HepG2 (cell line): Measurements from ENCODE around the gene CFAP46. TPM values are rescaled to one million over a fixed set of nuclear protein-coding genes. Genes with fewer than 3 reads are reported as not detected.
A peak's percentile ranks its signal among the peaks of the same experiment; 100 is the strongest.

ENCODE experiments used
- ATAC-seq: fragments of 200-7000 bp; cut with Tn5 transposase; 3 replicates; pipeline ENCODE4 v1.9.1; 2020; ENCODE audit warnings: mild to moderate bottlenecking, moderate library complexity
- BruUV-seq: library from RNA; stranded (reverse); fragments of 400-500 nt; replicated peaks from 2 replicates; lab custom pipeline; 2021; lab: Mats Ljungman, UMichigan
- CTCF ChIA-PET: fragments of 300-600 bp; formaldehyde crosslinking; extraction: SDS; loops from one replicate; lab custom pipeline; 2021; ENCODE audit warnings: low total read pairs, inconsistent platforms, low intra/inter-chr PET ratio; lab: Yijun Ruan, JAX
- POLR2A ChIA-PET: fragments of 350-600 bp; sonication (Branson Sonifier 250); formaldehyde crosslinking; loops from one replicate; lab custom pipeline; 2020; ENCODE audit warnings: antibody characterized with exemption, inconsistent platforms; lab: Yijun Ruan, JAX
- DNase-seq: peaks from one replicate; pipeline ENCODE4 v3.0.0-alpha.2; 2015; ENCODE audit warnings: low spot score
- FAIRE-seq: peaks from 3 replicates; lab custom pipeline; 2011; peaks lifted over from hg19 to GRCh38; lab: Jason Lieb, UNC
- H2AFZ ChIP-seq: one replicate; pipeline ENCODE4 v1.6.1; 2011; ENCODE audit warnings: low read length, inconsistent platforms
- H3K27ac ChIP-seq: fragments of 300-600 bp; 3 replicates; pipeline ENCODE4 v1.8.0; 2011; ENCODE audit warnings: mixed run types, mild to moderate bottlenecking, mixed read lengths, low read length, inconsistent platforms; ENCODE audit not compliant: insufficient read depth; ENCODE audit errors: extremely low read length
- H3K27me3 ChIP-seq, 2 experiments: fragments of 200-600 bp in 1 of 2; 2 replicates in 1 of 2; 3 replicates in 1 of 2; pipeline versions ENCODE4 v1.6.0 to v1.8.0; 2011; ENCODE audit warnings: low read length in 2 of 2, mild to moderate bottlenecking in 2 of 2, moderate library complexity in 2 of 2, inconsistent platforms in 1 of 2; ENCODE audit not compliant: insufficient read depth in 2 of 2, control insufficient read depth in 1 of 2
- H3K36me3 ChIP-seq, 2 experiments: fragments of 200-600 bp in 1 of 2; replicated peaks in 1 of 2; 2 replicates in 1 of 2; 3 replicates in 1 of 2; pipeline versions ENCODE4 v1.5.1 to v1.8.0; 2011; ENCODE audit warnings: low read length in 2 of 2, inconsistent platforms in 1 of 2; ENCODE audit not compliant: insufficient read depth in 2 of 2, control insufficient read depth in 1 of 2
- H3K4me1 ChIP-seq: 2 replicates; pipeline ENCODE4 v1.5.1; 2012; ENCODE audit warnings: low read length, inconsistent platforms; ENCODE audit not compliant: insufficient read depth
- H3K4me2 ChIP-seq: 2 replicates; pipeline ENCODE4 v1.6.0; 2011; ENCODE audit warnings: low read depth, low read length, inconsistent platforms
- H3K4me3 ChIP-seq, 3 experiments: fragments of 200-600 bp in 1 of 3; sonication (generic), shearing (Covaris generic) in 1 of 3; replicated peaks in 1 of 3; 2 replicates each; pipeline ENCODE4 v1.5.1; 2011 to 2016; ENCODE audit warnings: low read length in 3 of 3, inconsistent platforms in 2 of 3, low read depth in 2 of 3, mild to moderate bottlenecking in 2 of 3, control low read depth in 1 of 3, mixed read lengths in 1 of 3; ENCODE audit not compliant: insufficient read depth in 1 of 3
- H3K79me2 ChIP-seq: one replicate; pipeline ENCODE4 v1.6.1; 2011; ENCODE audit warnings: low read length, inconsistent platforms; ENCODE audit not compliant: insufficient read depth
- H3K9ac ChIP-seq: 2 replicates; pipeline ENCODE4 v1.6.0; 2011; ENCODE audit warnings: mild to moderate bottlenecking, low read depth, low read length, inconsistent platforms; ENCODE audit not compliant: insufficient read depth
- H3K9me3 ChIP-seq: 2 replicates; pipeline ENCODE4 v1.5.1; 2012; ENCODE audit warnings: mild to moderate bottlenecking, low read length
- H4K20me1 ChIP-seq: 2 replicates; pipeline ENCODE4 v1.6.0; 2011; ENCODE audit warnings: inconsistent platforms, mild to moderate bottlenecking, low read length, moderate library complexity; ENCODE audit not compliant: insufficient read depth
- CTCF ChIP-seq: sonication (generic); formaldehyde crosslinking; IDR thresholded peaks from 2 replicates; pipeline ENCODE4 v1.5.0; 2020; ENCODE audit warnings: mild to moderate bottlenecking, missing genetic modification reagents, moderate library complexity
- HOMEZ ChIP-seq: IDR thresholded peaks from 2 replicates; pipeline ENCODE4 v1.6.1; 2016; ENCODE audit warnings: low read depth
- JUN ChIP-seq: sonication (generic); formaldehyde crosslinking; IDR thresholded peaks from 2 replicates; pipeline ENCODE4 v1.4.0; 2020; ENCODE audit warnings: mild to moderate bottlenecking, missing genetic modification reagents
- KDM2A ChIP-seq: sonication (generic); formaldehyde crosslinking; IDR thresholded peaks from 2 replicates; pipeline ENCODE4 v1.4.0; 2020; ENCODE audit warnings: low read depth, missing genetic modification reagents, borderline replicate concordance
- MAFF ChIP-seq: IDR thresholded peaks from 2 replicates; pipeline ENCODE4 v1.6.1; 2011; ENCODE audit warnings: low read depth, low read length, improper control_type of control experiment
- MAFK ChIP-seq, 2 experiments: IDR thresholded peaks in 1 of 2; conservative IDR thresholded peaks in 1 of 2; 2 replicates each; pipeline ENCODE4 v1.6.1; 2011; ENCODE audit warnings: improper control_type of control experiment in 2 of 2, low read length in 2 of 2
- RAD21 ChIP-seq: fragments of 450-650 bp; formaldehyde crosslinking; IDR thresholded peaks from 2 replicates; pipeline ENCODE4 v1.5.0; 2020; ENCODE audit warnings: mild to moderate bottlenecking
- SMC3 ChIP-seq: IDR thresholded peaks from 2 replicates; pipeline ENCODE4 v1.6.1; 2011; ENCODE audit warnings: low read length, improper control_type of control experiment
- STAG1 ChIP-seq: sonication (generic); formaldehyde crosslinking; IDR thresholded peaks from 2 replicates; pipeline ENCODE4 v1.4.0; 2020; ENCODE audit warnings: missing genetic modification reagents
- TEAD3 ChIP-seq: optimal IDR thresholded peaks from 2 replicates; pipeline ENCODE3; 2016; ENCODE audit warnings: borderline replicate concordance
- XRCC5 ChIP-seq: fragments of 200-400 bp; formaldehyde crosslinking; optimal IDR thresholded peaks from 2 replicates; pipeline ENCODE3; 2017; ENCODE audit warnings: mild to moderate bottlenecking, low read length
- ZNF746 ChIP-seq: sonication (generic); formaldehyde crosslinking; IDR thresholded peaks from 2 replicates; pipeline ENCODE4 v1.8.0; 2022; ENCODE audit warnings: mild to moderate bottlenecking, missing genetic modification reagents
- WGBS: methylation state at CpG from one replicate; pipeline ENCODE4 v1.1.6; 2017; ENCODE audit warnings: low lambda C conversion rate; 5-methylcytosine and 5-hydroxymethylcytosine counted together
- in situ Hi-C: cut with HindIII; loops from 2 replicates; pipeline ENCODE4 v1.10.0; 2017; ENCODE audit warnings: low pct_unique_long_range_greater_than_20kb; ENCODE audit not compliant: extremely low pct_ligation_motif_present
- intact Hi-C: fragments of 100-400 bp; cut with micrococcal nuclease; formaldehyde crosslinking; loops from one replicate; pipeline ENCODE4 v1.10.0; 2022; ENCODE audit not compliant: unreplicated experiment
- polyA plus RNA-seq, 8 experiments: library from polyadenylated mRNA; depleted of rRNA in 3 of 8; stranded (reverse) in 7 of 8; unstranded in 1 of 8; fragments of >200 nt; fragmentation: Illumina TruSeq in 4 of 8; extraction: Trizol in 4 of 8; gene quantifications; 2 replicates each; pipeline versions ENCODE4 v1.2.1 to v1.2.3, GENCODE V29; 2011 to 2016; ENCODE audit warnings: low read depth in 4 of 8, missing spikeins in 1 of 8, mixed read lengths in 1 of 8; ENCODE audit not compliant: insufficient read depth in 1 of 8
- total RNA-seq, 5 experiments: library from RNA; depleted of rRNA; stranded (reverse); fragments of >200 nt; fragmentation: Illumina TruSeq; extraction: Trizol; gene quantifications; 2 replicates each; pipeline ENCODE4 v1.2.3, GENCODE V29; 2016; ENCODE audit warnings: low read depth in 1 of 5
- TF ChIP-seq, protein P1 (sequence below): sonication (generic); formaldehyde crosslinking; IDR thresholded peaks from 2 replicates; pipeline ENCODE4 v1.4.0; 2020; ENCODE audit warnings: missing genetic modification reagents

Gene CFAP46
- total and polyA plus RNA-seq, 2 of the 13 experiments (the other 11 are each of a cell fraction or from before 2014, with no cell fraction given) = 0.24 to 0.84 TPM

DNA sequence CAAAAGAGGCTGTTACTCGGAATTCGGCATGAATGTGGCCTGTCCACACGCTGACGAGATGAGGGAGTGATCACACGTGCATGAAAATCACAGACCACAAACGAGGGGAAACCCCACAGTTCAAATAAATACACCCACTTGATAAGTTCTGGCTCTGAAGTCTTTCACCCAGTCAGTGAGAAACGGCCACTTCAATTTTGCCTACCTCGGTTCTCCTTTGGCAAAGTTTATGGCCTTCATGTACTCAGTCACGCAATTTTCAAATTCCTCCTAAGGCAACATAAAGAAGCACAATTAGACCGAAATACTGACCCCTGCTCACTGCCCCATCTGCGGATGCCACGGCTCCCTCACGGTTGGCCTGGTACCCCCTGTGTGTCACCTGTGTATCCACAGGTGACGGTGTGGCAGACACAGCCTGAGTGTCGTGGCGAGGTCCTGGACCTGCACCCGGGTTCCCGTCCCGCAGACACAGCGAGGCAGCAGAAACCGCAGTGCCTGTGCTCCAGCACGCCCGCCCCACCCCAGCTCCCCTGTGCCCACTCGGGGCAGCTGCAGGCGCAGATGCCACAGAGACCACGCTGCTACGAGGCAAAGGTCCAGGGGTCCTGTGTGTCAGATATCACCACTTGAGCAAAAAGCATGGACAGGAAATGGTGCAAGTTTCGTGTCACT lies 1.4 kb downstream of the CFAP46 start (continued):
- no peak for TF ChIP-seq HOMEZ (CRISPR knock-in tag)
- no peak for TF ChIP-seq ZNF746 (CRISPR knock-in tag)
- TF ChIP-seq, protein P1, sequence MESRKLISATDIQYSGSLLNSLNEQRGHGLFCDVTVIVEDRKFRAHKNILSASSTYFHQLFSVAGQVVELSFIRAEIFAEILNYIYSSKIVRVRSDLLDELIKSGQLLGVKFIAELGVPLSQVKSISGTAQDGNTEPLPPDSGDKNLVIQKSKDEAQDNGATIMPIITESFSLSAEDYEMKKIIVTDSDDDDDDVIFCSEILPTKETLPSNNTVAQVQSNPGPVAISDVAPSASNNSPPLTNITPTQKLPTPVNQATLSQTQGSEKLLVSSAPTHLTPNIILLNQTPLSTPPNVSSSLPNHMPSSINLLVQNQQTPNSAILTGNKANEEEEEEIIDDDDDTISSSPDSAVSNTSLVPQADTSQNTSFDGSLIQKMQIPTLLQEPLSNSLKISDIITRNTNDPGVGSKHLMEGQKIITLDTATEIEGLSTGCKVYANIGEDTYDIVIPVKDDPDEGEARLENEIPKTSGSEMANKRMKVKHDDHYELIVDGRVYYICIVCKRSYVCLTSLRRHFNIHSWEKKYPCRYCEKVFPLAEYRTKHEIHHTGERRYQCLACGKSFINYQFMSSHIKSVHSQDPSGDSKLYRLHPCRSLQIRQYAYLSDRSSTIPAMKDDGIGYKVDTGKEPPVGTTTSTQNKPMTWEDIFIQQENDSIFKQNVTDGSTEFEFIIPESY (CRISPR knock-in tag) = no peak

DNA sequence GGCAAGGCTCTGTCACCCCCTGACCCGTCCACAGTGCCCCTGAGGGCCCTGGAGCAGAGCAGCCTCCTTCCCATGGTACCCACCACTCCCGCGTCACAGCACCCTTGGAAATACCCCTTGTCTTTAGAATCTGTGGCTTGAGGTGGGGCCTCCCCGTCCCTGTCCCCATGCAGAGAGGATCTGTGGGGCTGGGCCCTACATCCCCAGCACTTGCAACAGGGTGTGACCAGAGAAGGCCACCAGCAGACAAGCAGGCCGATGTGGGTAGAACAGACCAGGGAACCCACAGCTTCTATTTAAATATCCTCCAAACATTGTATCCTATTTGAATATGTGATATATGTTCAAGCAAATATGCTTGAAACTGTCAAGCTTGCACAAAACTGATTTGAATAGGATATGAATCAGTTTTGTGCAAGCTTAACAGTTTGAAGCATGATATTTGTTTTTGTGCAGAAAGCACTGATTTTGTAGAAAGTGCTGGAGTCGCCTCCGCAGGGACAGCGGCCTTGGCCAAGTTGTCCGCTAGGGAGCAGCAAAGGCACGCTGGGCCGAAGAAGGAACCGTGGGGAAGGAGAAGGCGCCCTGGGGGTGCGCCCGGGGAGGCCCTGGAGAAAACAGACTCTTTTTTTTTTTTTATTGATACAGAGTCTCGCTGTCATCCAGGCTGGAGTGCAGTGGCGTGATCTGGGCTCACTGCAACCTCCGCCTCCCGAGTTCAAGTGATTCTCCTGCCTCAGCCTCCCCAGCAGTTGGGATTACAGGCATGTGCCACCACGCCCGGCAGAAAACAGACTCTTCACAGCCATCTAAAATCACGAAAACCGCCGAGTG lies 2.2 kb downstream of the CFAP46 start:
- 22% methylated on average over 24 of the region's 24 CpGs for WGBS
- TF ChIP-seq MAFF (peak; percentile 35; the same call in 1 of the 2 replicates), STAG1 (CRISPR knock-in tag) (peak; percentile 82), XRCC5 (peak; percentile 23), JUN (CRISPR knock-in tag) (no peak), RAD21 (peak; percentile 55; the same call in 1 of the 2 replicates), MAFK (conservative IDR thresholded peaks at IDR 0.05 in 1 of 2, IDR thresholded peaks at IDR 0.05 in 1 of 2; ENCODE audit: low read length in 2 of 2) (peak in 1 of 2 experiments; percentile 58; a peak in 3 of 4 replicates), KDM2A (CRISPR knock-in tag) (peak; percentile 37; the same call in 1 of the 2 replicates), TEAD3 (CRISPR knock-in tag) (no peak), SMC3 (peak; percentile 8; the same call in 1 of the 2 replicates), CTCF (CRISPR knock-in tag) (peak; percentile 81)
- ChIA-PET CTCF (interaction anchor here (3.2 kb wide), 1 partner anchor 184 kb away, joined by 24 read pairs; no protein-coding TSS in a partner anchor), POLR2A (no interaction called here)
- peak; percentile 30; the same call in 2 of the 3 replicates for ATAC-seq
- no peak overlapping the region for H3K4me2 ChIP-seq
- no peak overlapping the region for H2AFZ ChIP-seq
- H4K20me1 ChIP-seq = no peaks in the 10 kb centered on the region
- H3K4me1 ChIP-seq = 0 out of 2 replicates have a peak, but pooled peaks cover 9% of the 10 kb centered on the region
- no peaks in the 10 kb centered on the region for H3K79me2 ChIP-seq
- H3K9me3 ChIP-seq = no peaks in the 10 kb centered on the region
- no peaks in the 10 kb centered on the region for H3K36me3 ChIP-seq
- intact Hi-C loops (loop anchor here (5.0 kb wide), 1 partner anchor 182 kb away; no protein-coding TSS in a partner anchor), in situ Hi-C loops (loop anchor here (10.0 kb wide), 1 partner anchor 185 kb away; no protein-coding TSS in a partner anchor)
- no peak overlapping the region for H3K4me3 ChIP-seq
- no peak for DNase-seq
- FAIRE-seq = no peak
- H3K27me3 ChIP-seq = peaks cover 6 to 37% of the 10 kb centered on the region in 2 experiments; a peak in 3 of 5 replicates
- BruUV-seq = no TSS peak
- H3K27ac ChIP-seq = no peak overlapping the region
- no peak overlapping the region for H3K9ac ChIP-seq
